ENCODE measurements around the gene CSF1R.

Gene CSF1R

DNA sequence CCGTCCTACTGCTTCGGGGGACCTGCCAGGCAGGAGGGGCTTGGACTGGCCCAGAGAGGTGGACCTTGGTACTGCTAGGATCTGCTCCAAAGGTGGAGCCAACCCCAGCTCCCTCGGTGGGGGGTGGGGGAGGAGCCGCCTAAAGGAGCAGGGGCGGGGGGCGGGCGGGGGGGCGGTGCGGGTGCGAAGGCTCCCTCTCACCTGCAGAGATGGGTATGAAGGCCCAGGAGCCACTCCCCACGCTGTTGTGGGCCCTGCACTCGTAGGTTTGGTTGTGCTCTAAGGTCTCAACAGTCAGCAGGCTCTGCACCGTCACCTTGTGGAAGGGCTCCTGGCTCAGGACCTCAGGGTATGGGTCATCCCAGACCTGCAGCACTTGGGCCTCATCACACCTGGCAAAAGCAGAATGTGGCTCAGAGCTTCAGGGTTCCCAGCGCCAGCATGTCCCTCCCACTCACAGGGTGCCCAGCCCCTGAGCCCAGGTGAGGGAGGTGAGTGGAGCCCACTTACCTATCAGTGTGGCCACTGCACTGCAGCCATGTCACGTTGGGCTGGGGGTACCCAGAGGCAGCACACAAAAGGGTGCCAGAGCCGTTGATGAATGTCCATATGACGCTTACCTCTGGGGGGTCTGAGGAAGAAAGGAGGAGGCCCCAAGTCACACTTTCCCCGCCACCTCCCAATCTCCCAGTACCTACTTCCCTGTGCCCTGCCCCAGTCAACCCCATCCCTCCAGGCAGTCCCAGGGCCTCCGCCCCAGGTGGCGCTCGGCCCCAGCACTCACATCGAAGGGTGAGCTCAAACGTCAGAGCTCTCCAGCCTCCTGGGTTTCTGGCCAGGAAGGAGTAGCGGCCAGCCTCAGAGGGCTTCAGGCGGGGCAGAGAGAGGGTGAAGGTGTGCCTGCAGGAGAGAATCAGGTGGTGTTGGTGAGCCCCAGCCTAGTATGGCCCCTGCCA, 16.4 kb downstream of the CSF1R start:
- DNase-seq (ENCODE audit: low read depth): no peak

DNA sequence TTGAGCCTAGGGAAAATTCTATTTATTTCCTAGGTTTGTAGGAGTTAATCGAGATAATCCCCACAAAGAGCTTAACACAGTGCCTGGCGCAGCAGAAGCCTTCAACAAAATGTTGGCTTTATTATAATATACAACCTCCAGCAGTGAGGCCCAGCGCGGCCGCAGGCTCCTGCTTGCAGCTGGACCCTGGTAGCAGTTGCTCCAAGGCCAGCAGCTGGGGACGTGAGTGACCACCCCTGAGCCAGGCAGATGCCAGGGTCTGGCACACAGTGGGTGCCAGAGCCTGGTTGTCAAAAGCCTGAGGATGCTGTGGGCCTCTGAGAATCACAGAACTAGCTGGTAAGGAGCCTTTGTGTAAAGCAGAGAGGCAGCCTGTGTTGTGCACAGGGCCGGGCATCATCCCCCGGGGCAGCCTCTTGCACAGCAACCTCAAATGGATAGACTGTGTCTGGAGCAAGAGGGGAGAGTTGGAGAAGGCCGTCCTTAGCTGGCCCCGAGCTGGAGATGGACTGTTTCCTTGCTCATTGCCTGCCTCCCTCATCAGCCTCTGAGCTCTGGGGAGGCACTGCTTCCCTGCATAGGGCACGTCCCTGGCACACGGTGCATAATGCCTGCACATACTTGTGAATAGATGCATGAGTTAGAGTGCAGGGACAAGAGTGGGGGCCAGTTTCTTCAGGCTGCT, 17.3 kb downstream of the CSF1R start:
- DNase-seq (ENCODE audit: low read depth): no peak

DNA sequence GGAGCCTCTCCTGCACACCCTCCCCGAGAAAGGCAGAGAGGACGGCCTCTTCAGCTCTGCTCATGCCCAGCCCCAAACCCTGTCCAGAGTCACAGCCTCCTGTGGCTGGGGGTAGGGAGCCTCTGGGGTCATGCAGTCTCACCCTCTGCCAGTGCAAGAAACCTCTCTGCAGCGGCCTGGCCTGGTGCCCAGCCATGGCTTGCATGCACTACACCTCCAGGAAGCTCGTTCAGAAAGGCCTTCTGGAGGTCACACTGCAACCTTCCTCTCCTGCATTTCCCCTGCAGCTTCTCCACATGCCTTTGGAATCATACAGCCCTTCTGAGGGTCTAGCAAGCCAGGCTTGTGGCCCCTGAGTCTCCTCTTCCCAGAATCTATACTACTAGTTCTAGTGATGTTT, 17.9 kb downstream of the CSF1R start:
- DNase-seq (ENCODE audit: low read depth): no peak

DNA sequence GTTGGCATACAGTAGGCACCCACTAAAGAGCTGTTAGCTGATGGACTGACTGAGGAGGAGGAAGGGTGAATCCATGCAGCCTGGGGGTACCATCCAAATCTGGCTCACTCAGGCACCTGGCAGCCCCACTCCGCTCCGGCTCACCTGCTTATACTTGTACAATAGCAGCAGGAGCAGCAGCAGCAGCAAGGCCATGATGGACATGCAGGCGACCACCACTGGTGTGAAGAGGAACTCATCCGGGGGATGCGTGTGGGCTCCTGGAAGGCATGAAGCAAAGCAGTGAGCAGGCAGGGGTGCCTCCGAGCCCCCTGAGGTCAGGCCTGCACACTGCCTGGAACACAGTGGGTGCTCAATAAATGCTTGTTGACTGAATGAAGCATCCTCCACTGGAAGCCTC, 18.3 kb downstream of the CSF1R start:
- DNase-seq (ENCODE audit: low read depth): no peak

DNA sequence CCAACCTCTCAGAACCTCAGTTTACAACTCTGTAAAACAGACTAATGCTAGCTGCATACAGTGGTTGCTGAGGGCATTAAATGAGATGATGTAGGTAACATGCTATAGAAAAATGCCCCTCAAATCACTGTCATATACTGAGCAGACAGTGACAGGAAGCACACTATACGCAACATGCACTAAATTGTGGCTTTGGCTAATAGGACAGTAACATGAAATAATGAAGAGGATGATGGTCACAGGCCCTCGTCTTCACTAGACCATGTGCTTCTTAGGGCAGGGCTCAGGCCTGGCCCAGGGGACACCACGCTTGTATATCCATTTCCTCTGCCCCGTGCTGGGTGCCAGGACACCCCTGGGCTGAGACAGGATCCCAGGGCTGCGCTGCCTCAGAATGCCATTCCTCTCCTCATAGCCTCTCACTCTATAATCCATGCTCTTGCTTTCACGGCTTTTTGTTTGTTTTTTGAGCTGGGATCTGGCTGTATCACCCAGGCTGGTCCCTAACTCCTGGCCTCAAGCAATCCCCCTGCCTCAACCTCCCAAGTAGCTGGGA, 18.9 kb downstream of the CSF1R start:
- DNase-seq (ENCODE audit: low read depth): no peak

DNA sequence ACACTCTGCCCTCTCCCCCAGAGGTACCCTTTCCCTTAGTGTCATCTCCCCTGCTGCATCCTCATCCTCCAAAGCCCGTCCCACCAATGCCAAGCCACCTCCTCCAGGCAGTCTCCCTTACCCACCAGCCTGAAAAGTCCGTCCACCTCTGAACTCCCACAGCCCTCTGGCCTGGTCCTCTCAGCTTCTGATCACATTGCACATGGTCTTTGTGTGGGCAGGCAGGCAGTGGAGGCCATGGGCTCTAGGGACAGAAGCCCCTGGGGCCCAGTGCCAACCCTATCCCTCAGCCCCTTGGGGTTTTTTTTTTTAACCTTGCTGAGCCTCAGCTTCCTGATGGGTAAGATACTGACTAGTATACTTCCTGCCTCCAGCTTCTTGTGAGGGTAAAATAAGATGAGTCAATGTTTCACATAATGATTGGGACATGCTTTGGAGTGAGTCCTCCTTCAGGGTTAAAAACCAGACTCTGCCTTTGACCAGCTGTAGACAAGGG, 19.4 kb downstream of the CSF1R start:
- DNase-seq (ENCODE audit: low read depth): no peak

DNA sequence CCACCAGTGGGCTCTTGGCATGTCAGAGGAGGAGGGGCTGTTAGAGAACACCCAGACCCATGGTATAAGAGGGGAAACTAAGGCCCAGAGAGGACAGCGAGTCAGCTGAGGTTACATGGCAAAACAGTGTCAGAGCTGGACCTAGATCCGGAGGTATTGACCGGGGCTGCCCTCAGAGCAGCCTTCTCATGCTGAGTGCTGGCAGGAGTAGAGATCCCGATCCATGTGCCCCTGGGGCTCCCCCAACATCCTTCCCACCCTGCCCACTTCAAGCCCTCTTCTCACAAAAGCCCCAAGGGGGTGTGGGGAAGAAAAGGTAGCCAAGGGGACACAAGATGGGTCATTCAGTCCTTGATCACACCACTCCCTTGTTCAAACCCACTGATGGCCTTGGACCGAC, 19.9 kb downstream of the CSF1R start:
- no peak for DNase-seq (ENCODE audit: low read depth)

DNA sequence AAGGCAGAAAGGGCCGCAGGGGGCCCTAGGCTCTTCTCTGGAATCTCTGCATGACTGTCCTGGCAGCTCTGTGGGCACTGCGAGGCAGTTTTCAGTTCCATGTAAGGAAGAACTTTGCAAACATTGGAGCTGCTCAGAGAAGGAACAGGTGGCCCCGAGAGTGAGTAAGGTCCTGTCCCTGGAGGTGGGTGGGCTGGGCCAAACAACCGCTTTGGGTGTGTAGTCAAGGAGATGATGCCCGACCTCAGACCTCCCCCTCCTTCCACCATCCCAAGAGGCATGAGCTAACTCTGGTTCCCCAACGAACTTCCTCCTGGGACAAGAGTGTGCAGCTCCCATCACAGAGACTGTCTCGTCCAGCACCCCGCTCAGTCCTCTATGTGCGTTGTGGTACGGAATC, 20.5 kb downstream of the CSF1R start:
- no peak for DNase-seq (ENCODE audit: low read depth)

DNA sequence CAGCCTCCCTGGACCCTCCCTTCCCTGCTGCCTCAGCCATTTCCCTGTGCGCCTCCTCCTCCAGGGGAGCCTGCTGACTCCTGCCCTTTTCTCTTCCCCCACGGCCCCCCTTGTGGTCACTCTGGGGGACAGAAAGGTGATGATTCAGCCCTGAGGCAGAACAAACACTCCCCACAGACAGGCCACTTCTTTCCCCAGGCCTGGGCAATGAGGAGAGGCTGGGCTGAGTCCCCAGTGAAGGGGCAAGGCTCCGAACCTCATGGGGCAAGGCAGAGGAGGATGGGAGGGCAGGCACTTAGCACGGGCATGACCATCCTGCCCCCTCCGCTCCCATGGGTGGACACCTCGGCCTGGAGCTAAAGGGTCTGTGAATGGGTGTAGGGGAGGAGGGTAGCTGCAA, 21.0 kb downstream of the CSF1R start:
- no peak for DNase-seq (ENCODE audit: low read depth)

DNA sequence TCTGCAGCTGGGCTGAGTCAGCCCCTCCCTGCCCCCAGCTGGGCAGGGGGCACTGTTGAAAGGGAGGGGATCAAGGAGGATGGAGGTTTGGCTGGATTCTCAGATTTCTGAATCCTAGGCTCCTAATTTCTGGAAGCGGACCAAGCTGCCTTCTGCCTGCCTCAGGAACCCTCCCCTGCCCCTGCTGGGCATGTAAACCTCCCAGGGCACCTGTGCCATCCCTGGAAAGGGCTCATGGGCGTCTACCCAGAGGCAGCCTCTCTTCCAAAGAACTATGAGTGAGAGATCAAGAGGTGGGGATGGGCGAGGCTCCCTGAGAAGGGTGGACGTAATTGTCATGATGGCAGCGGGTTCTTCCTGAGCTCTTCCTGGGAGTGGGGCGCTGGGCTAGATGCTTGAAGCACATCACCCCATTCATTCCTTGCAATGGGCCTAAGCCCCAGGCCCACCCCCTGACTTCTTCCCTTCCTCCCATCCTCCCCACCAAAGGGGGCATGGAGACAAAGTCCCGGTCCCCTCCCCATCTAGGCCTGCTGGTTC, 21.6 kb downstream of the CSF1R start:
- no peak for DNase-seq (ENCODE audit: low read depth)

DNA sequence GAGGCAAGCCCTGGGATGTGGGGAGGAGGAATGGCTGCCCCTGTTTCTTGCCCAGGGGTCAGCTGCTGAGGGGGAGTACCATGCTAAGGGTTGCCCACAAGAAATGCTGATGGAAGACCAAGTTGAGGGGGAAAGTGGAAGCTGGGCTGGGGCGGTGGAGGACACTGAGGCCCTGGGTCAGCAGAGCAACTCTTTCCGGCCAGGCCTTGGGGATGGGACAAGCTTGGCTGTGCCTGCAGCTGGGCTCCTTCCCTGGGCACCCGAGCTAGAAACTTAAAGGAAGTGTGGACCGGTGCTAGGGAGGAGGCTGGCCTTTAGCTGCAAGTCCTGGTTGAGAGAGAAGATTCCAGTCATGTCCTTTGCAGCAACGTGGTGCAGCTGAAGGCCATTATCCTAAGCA, 22.7 kb downstream of the CSF1R start:
- DNase-seq (ENCODE audit: low read depth): no peak

DNA sequence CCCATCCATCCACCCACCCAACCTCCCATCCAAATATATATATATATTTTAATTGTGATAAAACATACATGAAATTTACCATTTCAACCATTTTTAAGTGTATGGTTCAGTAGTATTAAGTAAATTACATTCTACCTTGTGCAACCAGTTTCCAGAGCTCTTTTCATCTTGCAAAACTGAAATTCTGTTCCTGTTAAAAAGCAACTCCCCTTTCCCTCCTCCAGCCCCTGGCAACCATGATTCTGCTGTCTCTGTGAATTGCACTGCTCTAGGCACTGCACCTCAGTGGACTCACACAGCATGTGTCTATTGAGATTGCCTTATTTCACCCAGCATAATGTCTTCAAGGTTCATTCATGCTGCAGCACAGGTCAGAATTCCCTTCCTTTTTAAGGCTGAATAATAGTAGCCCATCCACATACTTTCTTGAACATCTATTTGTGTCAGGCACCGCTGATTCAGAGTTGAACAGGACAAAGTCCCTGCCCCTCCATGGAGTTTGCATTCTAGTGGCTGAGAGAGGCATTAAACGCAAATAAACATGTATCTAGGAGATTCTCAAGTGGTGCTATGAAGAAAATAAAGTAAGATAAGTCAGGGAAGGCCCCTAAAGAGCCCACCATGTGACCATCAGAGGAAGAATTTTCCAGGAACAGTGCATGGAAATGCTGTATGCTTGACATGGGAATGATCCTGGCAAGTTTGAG, 24.0 kb downstream of the CSF1R start:
- no peak for DNase-seq (ENCODE audit: low read depth)

DNA sequence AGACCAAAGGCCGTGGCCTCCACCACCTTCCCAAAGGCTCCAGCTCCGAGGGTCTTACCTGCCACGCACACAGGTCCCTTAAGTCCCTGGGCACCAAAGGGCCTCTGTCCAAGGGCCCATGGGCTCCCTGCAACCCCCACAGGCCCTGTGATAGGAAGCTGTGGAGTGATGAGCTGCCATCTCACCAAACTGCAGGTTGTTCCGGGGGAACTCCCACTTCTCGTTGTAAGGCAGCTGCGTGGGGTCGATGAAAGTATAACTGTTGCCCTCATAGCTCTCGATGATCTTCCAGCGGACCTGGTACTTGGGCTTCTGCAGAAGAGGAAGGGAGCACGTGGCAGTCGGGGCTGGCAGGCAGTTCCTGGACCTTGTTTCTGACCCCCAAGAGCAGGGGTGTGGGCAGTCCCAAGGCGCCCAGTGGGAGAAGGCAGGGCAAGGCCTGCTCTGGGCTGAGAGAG, 24.8 kb downstream of the CSF1R start:
- DNase-seq (ENCODE audit: low read depth): no peak

DNA sequence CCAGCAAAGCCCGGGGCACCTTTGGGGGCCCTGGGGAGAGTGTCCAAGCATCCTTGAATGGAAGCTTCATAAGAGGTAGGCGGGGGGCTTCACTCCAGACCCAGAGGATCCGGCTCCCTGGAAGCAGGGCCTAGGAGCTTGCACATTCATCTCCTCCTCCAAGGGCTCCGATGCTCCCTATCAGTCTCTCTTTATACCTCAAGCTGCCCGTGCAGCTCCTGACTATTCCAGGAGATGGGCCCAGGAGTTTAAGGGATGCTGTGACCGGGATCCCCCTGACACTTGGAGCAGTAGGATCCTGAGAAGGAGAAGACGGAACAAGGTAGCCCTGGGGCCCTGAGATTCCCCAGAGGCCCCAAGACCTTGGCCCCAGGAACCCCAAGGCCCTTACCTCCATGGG, 25.9 kb downstream of the CSF1R start:
- no peak for DNase-seq (ENCODE audit: low read depth)

DNA sequence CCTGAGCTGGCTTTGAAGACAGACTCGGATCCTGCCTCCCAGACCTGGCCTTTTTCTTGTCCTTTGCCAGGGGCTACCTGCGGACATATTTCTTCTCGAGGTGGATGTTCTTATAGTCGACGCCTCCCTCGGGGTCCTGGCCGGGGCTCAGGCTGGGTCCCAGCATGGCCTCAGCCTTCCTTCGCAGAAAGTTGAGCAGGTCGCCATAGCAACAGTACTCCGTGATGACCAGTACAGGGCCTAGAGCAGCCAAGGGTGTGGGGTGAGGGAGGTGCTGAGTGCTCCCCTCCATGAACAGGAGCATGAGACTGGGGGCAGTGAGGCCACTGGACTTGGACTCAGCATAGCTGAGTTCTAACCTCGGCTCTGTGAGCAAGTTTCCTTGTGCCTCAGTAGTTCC, 26.7 kb downstream of the CSF1R start:
- no peak for DNase-seq (ENCODE audit: low read depth)

DNA sequence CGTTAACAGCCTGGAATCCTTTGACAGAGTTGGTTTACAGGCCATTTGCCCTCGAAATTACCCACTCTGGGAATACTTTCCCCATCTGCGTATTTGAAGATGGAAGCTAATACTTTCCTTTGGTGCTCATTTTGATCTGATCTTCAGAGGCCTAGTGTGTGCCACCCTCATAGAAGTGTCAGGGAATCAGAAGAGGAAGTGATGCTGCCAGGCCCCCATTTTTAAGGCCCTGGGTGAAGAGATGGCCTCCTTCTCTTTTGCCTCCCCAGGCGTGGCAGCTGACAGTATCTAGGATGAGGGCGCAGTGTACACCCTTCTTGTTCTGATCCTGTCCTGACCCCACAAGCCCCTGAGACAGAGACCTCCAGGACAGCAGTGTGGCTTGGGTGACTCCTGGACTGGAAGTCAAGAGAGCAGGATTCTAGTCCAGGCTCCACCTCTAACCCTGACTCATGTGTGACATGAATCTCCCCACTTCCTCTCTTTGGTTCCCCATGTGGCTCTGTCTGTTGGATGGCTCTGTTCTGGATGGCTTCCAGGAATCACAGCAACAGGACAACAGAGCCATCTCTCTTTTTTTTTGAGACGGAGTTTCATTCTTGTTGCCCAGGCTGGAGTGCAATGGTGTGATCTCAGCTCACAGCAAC, 27.8 kb downstream of the CSF1R start:
- no peak for DNase-seq (ENCODE audit: low read depth)

DNA sequence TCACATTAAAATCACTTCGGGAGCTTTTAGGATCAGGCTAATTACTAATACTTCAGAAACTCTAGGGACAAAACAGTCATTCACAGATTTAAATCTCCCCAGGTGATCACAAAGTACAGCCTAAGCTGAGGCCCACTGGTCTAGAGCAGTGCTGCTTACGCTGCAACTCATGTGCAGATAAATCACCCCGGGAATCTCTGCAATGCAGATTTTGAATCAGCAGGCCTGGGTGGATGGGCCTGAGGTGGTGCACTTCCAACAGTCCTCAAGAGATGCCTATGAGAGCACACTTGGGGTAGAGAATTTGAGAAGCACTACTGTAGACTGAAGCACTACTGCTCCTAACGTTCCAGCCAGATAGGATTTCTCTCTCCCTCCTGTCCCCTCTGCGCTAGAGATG, 28.4 kb downstream of the CSF1R start:
- no peak for DNase-seq (ENCODE audit: low read depth)

DNA sequence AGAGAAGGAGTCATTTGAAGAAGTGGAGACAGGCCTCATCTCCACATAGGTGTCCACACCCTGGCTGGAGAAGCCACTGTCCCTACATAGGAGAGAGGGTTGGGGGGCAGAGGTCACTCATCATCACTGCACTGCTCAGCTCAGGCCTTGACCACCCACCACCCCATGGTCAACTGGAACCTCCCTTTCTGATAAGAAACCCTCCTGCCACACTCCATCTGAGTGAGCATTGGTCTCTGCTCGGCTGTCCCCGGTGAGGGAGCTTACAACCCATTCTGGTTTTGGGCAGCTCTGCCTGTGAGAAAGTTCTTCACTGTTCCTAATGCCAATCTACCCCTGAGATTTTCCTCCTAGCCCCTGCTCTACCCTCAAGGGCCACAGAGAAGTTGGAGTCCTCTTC, 28.8 kb downstream of the CSF1R start:
- no peak for DNase-seq (ENCODE audit: low read depth)

DNA sequence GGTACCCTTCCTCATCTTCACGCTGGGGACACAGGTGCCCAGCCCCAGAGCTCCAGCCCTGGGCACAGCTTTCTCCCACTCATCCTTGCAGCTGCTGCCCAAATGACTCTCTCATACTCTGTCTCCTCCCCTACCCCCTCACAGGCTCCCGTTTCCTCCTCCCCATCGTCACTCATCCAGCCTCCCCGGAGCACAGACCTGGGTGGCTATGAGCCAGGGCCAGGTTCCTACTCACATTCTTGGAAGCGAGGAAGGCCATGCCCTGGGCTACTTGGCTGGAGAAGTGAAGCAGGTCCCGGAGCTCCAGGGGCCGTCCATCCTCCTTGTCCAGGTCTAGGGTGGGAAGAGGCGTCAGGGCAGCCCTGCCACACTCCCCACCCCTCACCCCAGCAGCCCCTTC, 29.3 kb downstream of the CSF1R start:
- DNase-seq (ENCODE audit: low read depth): no peak

DNA sequence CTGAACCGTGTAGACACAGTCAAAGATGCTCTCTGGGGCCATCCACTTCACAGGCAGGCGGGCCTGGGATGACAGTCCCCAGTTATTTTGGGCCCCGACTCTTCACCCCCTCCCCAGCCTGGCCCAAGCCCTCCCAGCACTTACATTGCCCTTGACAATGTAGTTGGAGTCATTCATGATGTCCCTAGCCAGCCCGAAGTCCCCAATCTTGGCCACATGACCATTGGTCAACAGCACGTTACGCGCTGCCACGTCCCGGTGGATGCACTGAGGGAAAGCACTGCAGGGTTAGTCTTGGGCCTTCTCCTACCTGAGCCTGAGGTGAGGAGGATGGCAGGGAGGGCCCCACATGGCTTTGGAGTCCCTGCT, 30.3 kb downstream of the CSF1R start:
- no peak for DNase-seq (ENCODE audit: low read depth)

DNA sequence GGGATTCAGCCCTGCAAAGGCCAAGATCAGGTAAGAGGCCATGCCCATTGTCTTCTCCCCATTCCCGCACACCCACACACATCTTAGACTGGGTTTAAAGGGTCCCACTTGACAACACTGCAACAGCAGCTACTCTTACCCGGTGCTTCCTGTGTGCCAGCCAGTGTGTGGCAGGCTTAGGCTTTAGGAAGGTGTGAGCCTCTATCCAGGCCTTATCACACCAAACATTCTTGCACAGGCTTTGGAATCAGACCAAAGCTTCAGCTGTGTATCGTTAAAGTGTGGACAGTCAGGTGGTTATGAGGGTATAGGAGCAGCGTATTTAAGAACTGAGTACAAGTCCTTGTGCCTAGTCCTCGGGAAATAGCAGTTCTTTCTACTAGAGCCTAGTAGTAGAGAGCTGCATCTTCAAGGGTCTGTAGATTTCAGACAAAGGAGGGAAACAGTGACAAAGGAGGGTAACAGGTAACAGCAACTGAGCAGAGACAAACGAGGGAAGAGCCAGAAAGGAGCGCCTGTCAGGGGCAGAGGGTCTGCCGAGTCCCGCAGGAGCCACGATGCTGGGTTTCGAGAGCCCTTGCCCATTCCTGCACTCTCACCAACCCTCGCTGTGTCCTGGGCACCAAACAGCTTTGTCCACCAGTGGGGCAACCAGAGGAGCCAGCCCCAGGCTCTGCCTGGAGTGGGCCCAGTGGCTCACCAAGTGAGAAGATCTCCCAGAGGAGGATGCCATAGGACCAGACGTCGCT, 30.9 kb downstream of the CSF1R start:
- no peak for DNase-seq (ENCODE audit: low read depth)
